Activated T-helper 1 cell treated with anti-CD3 and anti-CD28 coated beads, Interleukin-2, amount 50 U/mL, for 16 hours (primary cell): Measurements from ENCODE around the gene TUBGCP6.
"Not testable (repeated sequence)": the region's sequence is repeated elsewhere in the genome, so short reads cannot be mapped to it uniquely, and the experiment has no call there.

Experiments used
- DNase-seq, 2 donors: peaks; one replicate each; pipeline ENCODE4 v3.0.0-alpha.2; 2020; ENCODE audit warnings: low read depth in 1 of 2, low spot score in 1 of 2

TUBGCP6 gene

DNA sequence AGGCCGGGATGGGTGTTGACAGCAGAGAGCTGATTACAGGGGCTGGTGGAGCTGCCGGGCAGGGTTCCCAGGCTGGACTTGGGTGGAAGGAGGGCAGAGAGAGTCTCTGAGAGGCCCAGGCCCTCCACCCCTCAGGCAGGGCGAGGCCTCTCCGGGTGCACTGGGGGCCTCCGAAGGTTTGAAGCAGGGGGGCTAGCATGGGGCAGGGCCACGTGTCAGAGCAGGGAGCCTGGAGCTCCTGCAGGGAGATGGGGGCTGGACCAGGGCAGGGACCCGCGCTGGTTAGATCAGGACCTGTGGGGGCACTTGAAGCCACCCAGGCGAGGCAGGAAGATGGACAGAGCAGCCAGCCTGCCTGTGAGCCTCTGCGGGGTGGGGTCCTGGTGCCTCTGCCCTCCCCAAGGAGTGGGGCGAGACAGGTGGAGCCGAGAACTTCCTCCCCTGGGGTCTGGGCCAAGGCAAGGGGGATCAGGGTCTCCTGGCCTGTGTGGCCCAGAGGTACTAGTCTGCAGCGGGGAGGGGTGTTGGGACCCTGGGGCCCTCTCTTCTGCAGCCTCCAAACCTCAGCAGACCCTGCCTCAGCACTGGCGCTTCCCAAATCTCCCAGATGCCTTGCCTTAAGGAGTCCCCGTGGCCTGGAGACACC, 73.4 kb downstream of the TUBGCP6 start:
- no peak for DNase-seq

- DNase-seq = no peak
Observed at GRCh38 chr22:50170453-50171318, 74.1 kb downstream of the TUBGCP6 start, which contains the start of gene PANX2. TSS of gene PANX2 (plus strand) at chr22:50170731. CDS start at chr22:50170731, 0 bp downstream.

GRCh38 chr22:50169774-50170341, 75.0 kb downstream of the TUBGCP6 start:
- DNase-seq = peak in 1 of 2 donors; percentile 49

DNA sequence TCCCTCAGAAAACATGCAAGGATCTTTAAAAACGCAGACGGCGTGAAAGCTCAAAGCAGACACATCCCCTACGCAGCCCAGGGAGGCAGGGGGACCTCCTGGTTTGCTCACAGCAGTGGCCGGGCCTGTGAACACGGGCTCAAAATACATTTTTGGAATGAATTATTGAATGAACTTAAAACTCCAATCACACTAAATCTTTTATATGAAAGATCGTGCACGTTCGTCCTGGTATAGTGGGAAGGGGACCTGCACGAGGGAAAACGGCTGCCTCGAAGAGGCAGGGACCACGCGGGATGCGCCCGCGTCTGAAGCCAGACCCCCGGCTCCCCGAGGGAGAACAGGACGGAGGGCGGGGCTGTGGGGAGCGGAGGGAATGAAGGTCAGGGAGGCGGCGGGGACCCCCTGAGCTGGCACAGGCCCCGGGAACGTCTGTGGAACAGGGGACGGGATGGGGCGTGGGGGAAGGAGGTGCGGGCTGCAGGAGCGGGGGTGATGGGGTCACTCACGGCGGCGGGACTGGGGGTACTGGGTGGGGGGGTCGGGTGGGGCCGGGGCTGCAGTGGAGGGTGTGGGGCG, 75.6 kb downstream of the TUBGCP6 start:
- DNase-seq = no peak

GRCh38 chr22:50168490-50169180, 76.2 kb downstream of the TUBGCP6 start:
- not testable (repeated sequence) for DNase-seq

DNA sequence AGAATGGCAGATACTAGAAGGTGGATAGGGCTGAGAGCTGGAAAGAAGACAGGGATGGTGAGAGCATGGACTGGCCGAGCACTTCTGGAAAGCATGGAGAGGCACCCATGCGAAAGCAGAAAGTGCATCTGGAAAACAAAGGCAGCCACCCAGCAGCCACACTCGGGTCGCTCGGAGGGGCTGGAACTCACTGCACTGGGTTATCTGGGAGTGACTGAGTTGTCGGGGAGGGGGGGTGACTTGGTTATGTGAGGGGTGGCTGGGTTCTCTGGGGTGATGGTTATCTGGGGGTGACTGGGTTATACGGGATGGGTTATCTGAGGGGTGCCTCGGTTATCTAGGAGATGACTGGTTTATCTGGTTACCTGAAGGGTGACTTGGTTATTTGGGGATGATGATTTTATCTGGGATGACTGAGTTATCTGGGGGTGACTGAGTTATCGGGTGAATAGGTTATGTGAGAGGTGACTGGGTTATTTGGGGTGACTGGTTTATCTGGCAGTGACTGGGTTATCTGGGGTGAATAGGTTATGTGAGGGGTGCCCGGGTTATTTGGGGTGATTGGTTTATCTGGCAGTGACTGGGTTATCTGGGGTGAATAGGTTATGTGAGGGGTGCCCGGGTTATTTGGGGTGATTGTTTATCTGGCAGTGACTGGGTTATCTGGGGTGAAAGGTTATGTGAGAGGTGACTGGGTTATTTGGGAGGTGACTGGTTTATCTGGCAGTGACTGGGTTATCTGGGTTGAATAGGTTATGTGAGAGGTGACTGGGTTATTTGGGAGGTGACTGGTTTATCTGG, 76.9 kb downstream of the TUBGCP6 start:
- no peak for DNase-seq
